SK-N-SH (cell line): Measurements from ENCODE around the gene SOX30. TPM values are rescaled to one million over a fixed set of nuclear protein-coding genes. Genes with fewer than 3 reads are reported as not detected.

ENCODE experiments used
- CTCF ChIA-PET: fragments of 300-600, 350-600 bp; formaldehyde crosslinking; extraction: SDS; loops from one replicate; lab custom pipeline; 2021; lab: Yijun Ruan, JAX
- POLR2A ChIA-PET: fragments of 350-600 bp; sonication (Branson Sonifier 250); formaldehyde crosslinking; extraction: SDS; loops from one replicate; lab custom pipeline; 2020; ENCODE audit warnings: antibody characterized with exemption, inconsistent platforms; lab: Yijun Ruan, JAX
- DNase-seq: peaks from one replicate; pipeline ENCODE4 v3.0.0; 2012
- H2AFZ ChIP-seq: fragments of 200-600 bp; sonication (generic); 2 replicates; pipeline ENCODE4 v1.8.1; 2016; ENCODE audit warnings: antibody characterized with exemption, mild to moderate bottlenecking, low read depth
- H3F3A ChIP-seq: fragments of 200-600 bp; sonication (generic); replicated peaks from 2 replicates; pipeline ENCODE3; 2016; ENCODE audit warnings: antibody characterized with exemption, mild to moderate bottlenecking; ENCODE audit not compliant: insufficient read depth
- H3K27ac ChIP-seq, 2 experiments: fragments of 200-500 bp in 1 of 2; fragments of 200-600 bp in 1 of 2; sonication (Bioruptor generic) in 1 of 2; sonication (generic), shearing (Covaris generic) in 1 of 2; 2 replicates each; pipeline versions ENCODE4 v1.5.1 to v1.6.1; 2014 to 2016; ENCODE audit warnings: low read depth in 2 of 2, inconsistent platforms in 1 of 2, low read length in 1 of 2, mild to moderate bottlenecking in 1 of 2, mixed read lengths in 1 of 2
- H3K27me3 ChIP-seq: fragments of 200-600 bp; sonication (generic), shearing (Covaris generic); 2 replicates; pipeline ENCODE4 v1.6.1; 2016; ENCODE audit warnings: mixed run types; ENCODE audit not compliant: insufficient read depth
- H3K36me3 ChIP-seq, 2 experiments: fragments of 200-500 bp in 1 of 2; fragments of 200-600 bp in 1 of 2; sonication (Bioruptor generic) in 1 of 2; sonication (generic) in 1 of 2; replicated peaks in 1 of 2; 2 replicates each; pipeline versions ENCODE3 to v1.5.1; 2014 to 2016; ENCODE audit warnings: low read length in 1 of 2, mild to moderate bottlenecking in 1 of 2; ENCODE audit not compliant: insufficient read depth in 2 of 2, control insufficient read depth in 1 of 2
- H3K4me1 ChIP-seq, 2 experiments: fragments of 200-500 bp in 1 of 2; fragments of 200-600 bp in 1 of 2; sonication (Bioruptor generic) in 1 of 2; sonication (generic), shearing (Covaris generic) in 1 of 2; 2 replicates each; pipeline versions ENCODE4 v1.5.1 to v1.6.1; 2014 to 2016; ENCODE audit warnings: low read depth in 1 of 2, low read length in 1 of 2, mixed run types in 1 of 2; ENCODE audit not compliant: insufficient read depth in 2 of 2, control insufficient read depth in 1 of 2
- H3K4me2 ChIP-seq: fragments of 200-600 bp; sonication (generic), shearing (Covaris generic); 2 replicates; pipeline ENCODE4 v1.6.1; 2017; ENCODE audit warnings: mixed run types
- H3K4me3 ChIP-seq, 2 experiments: fragments of 200-500 bp in 1 of 2; fragments of 200-600 bp in 1 of 2; sonication (Bioruptor generic) in 1 of 2; sonication (generic), shearing (Covaris generic) in 1 of 2; 2 replicates each; pipeline versions ENCODE4 v1.5.1 to v1.8.1; 2014 to 2016; ENCODE audit warnings: low read depth in 2 of 2, inconsistent platforms in 1 of 2, low read length in 1 of 2, mild to moderate bottlenecking in 1 of 2, mixed read lengths in 1 of 2, moderate library complexity in 1 of 2
- H3K79me2 ChIP-seq: fragments of 200-600 bp; sonication (generic); 2 replicates; pipeline ENCODE4 v1.8.1; 2017; ENCODE audit warnings: mild to moderate bottlenecking; ENCODE audit not compliant: insufficient read depth
- H3K9ac ChIP-seq: fragments of 200-600 bp; sonication (generic); 2 replicates; pipeline ENCODE4 v1.6.1; 2017; ENCODE audit warnings: mixed run types
- H3K9me2 ChIP-seq: fragments of 200-600 bp; sonication (generic); 2 replicates; pipeline ENCODE4 v1.6.1; 2017; ENCODE audit warnings: mixed run types
- H3K9me3 ChIP-seq: fragments of 200-600 bp; sonication (generic); 2 replicates; pipeline ENCODE4 v1.6.1; 2017; ENCODE audit warnings: mixed run types, mild to moderate bottlenecking, moderate library complexity
- H4K20me1 ChIP-seq: fragments of 200-600 bp; sonication (generic); 2 replicates; pipeline ENCODE4 v1.6.1; 2017; ENCODE audit warnings: mild to moderate bottlenecking, mixed run types; ENCODE audit not compliant: insufficient read depth
- CHD2 ChIP-seq: fragments of 150-350 bp; IDR thresholded peaks from 2 replicates; pipeline ENCODE4 v1.6.1; 2018; ENCODE audit warnings: low read length; ENCODE audit not compliant: partially characterized antibody
- EP300 ChIP-seq, 2 experiments: IDR thresholded peaks; 2 replicates each; pipeline versions ENCODE4 v1.4.0 to v1.6.1; 2012; ENCODE audit warnings: borderline replicate concordance in 1 of 2, low read depth in 1 of 2, low read length in 1 of 2
- FOSL2 ChIP-seq: IDR thresholded peaks from 2 replicates; pipeline ENCODE4 v1.4.0; 2012; ENCODE audit warnings: low read depth, mild to moderate bottlenecking, moderate library complexity, borderline replicate concordance
- FOXJ3 ChIP-seq: sonication (generic); formaldehyde crosslinking; IDR thresholded peaks from 2 replicates; pipeline ENCODE4 v1.5.1; 2020; ENCODE audit warnings: mild to moderate bottlenecking, missing genetic modification reagents
- FOXM1 ChIP-seq: IDR thresholded peaks from 2 replicates; pipeline ENCODE4 v1.4.0; 2012; ENCODE audit warnings: low read depth, mild to moderate bottlenecking
- JUND ChIP-seq: IDR thresholded peaks from 2 replicates; pipeline ENCODE4 v1.4.0; 2012
- MEF2A ChIP-seq: IDR thresholded peaks from 2 replicates; pipeline ENCODE4 v1.4.0; 2012; ENCODE audit warnings: low read depth, borderline replicate concordance
- NRF1 ChIP-seq: IDR thresholded peaks from 2 replicates; pipeline ENCODE4 v1.6.1; 2012; ENCODE audit warnings: low read depth, mild to moderate bottlenecking, low read length
- RFX5 ChIP-seq: IDR thresholded peaks from 2 replicates; pipeline ENCODE4 v1.6.1; 2012; ENCODE audit warnings: mild to moderate bottlenecking, improper control_type of control experiment, low read length
- RXRA ChIP-seq: IDR thresholded peaks from 2 replicates; pipeline ENCODE4 v1.4.0; 2012; ENCODE audit warnings: low read depth, mild to moderate bottlenecking, borderline replicate concordance
- SMC3 ChIP-seq: IDR thresholded peaks from 2 replicates; pipeline ENCODE4 v1.6.1; 2012; ENCODE audit warnings: low read depth, low read length, improper control_type of control experiment
- TAF1 ChIP-seq: IDR thresholded peaks from 2 replicates; pipeline ENCODE4 v1.6.1; 2012; ENCODE audit warnings: low read depth, mild to moderate bottlenecking, low read length, moderate library complexity, borderline replicate concordance
- TCF12 ChIP-seq: IDR thresholded peaks from 2 replicates; pipeline ENCODE4 v1.4.0; 2012
- YY1 ChIP-seq: IDR thresholded peaks from 2 replicates; pipeline ENCODE4 v1.4.0; 2012; ENCODE audit warnings: low read depth, mild to moderate bottlenecking
- WGBS: methylation state at CpG from one replicate; pipeline ENCODE4 v1.1.6; 2017; ENCODE audit warnings: low lambda C conversion rate; 5-methylcytosine and 5-hydroxymethylcytosine counted together
- polyA plus RNA-seq, 3 experiments: library from polyadenylated mRNA; depleted of rRNA; stranded (reverse); fragments of >200 nt; gene quantifications; 2 replicates each; pipeline ENCODE4 v1.2.3, GENCODE V29; 2012
- TF ChIP-seq, protein P1 (sequence below): fragments of 200-600 bp; sonication (generic); IDR thresholded peaks from 2 replicates; pipeline ENCODE4 v1.6.1; 2017; ENCODE audit warnings: antibody characterized with exemption, mild to moderate bottlenecking, moderate library complexity
- TF ChIP-seq, protein P2 (sequence below): IDR thresholded peaks from 2 replicates; pipeline ENCODE4; 2012
- TF ChIP-seq, protein P3 (sequence below): fragments of 150-350 bp; IDR thresholded peaks from 2 replicates; pipeline ENCODE4 v1.6.1; 2017; ENCODE audit warnings: antibody characterized with exemption, low read length, low read depth, borderline replicate concordance

SOX30 gene
- polyA plus RNA-seq, 1 of the 3 experiments (the other 2 are of a cell fraction): 0.13 TPM

DNA sequence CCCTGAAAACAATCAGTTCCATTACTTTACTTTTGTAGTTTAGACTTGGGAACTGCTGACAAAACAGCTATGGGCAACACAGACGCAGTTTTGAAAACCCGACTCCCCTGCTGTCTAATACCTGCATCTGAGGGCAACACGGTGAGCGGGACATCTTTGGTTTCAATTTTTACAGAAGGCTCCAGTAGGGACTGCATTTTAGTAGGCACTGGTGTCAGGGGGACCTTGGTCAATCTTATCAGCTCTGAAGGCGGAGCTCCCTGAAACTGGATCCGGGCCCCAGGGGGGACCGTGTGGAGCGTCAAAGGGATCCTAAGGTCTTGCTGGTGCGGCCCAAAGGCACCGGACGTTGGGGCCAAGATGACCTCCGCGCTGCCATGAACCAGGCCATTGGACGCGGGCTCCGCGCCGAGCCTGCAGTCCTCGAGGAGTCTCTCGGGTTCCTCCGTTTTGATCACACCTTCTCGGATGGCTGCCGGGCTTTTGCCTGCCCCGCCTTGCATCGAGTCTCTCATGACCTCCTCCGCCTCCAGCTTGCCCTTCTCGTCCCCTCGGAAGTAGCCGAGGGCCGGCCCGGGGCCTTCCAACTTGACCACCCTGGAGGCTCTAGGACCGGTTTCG is 1.1 kb downstream of the SOX30 start:
- no peak for TF ChIP-seq SMC3
- TF ChIP-seq NRF1: no peak
- TF ChIP-seq YY1: no peak
- TF ChIP-seq RFX5: no peak
- no peak for TF ChIP-seq JUND
- TF ChIP-seq FOSL2: no peak
- TF ChIP-seq, protein P1, sequence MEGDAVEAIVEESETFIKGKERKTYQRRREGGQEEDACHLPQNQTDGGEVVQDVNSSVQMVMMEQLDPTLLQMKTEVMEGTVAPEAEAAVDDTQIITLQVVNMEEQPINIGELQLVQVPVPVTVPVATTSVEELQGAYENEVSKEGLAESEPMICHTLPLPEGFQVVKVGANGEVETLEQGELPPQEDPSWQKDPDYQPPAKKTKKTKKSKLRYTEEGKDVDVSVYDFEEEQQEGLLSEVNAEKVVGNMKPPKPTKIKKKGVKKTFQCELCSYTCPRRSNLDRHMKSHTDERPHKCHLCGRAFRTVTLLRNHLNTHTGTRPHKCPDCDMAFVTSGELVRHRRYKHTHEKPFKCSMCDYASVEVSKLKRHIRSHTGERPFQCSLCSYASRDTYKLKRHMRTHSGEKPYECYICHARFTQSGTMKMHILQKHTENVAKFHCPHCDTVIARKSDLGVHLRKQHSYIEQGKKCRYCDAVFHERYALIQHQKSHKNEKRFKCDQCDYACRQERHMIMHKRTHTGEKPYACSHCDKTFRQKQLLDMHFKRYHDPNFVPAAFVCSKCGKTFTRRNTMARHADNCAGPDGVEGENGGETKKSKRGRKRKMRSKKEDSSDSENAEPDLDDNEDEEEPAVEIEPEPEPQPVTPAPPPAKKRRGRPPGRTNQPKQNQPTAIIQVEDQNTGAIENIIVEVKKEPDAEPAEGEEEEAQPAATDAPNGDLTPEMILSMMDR: no peak
- CTCF ChIA-PET: no interaction called here
- POLR2A ChIA-PET: no interaction called here
- Histone ChIP-seq H3F3A (peaks cover 13% of the 10 kb centered on the region), H4K20me1 (no peaks in the 10 kb centered on the region), H3K36me3 (no peaks in the 10 kb centered on the region), H3K9me2 (no peaks in the 10 kb centered on the region), H3K4me3 (no peak overlapping the region), H3K9me3 (no peaks in the 10 kb centered on the region), H3K27me3 (no peaks in the 10 kb centered on the region), H3K4me1 (peaks cover 0 to 5% of the 10 kb centered on the region in 2 experiments; a peak in 1 of 4 replicates), H2AFZ (no peak overlapping the region), H3K4me2 (no peak overlapping the region), H3K27ac (no peak overlapping the region), H3K79me2 (no peaks in the 10 kb centered on the region), H3K9ac (no peak overlapping the region)
- DNase-seq: no peak
- whole genome bisulfite sequencing: 94% methylated on average over 24 of the region's 33 CpGs

DNA sequence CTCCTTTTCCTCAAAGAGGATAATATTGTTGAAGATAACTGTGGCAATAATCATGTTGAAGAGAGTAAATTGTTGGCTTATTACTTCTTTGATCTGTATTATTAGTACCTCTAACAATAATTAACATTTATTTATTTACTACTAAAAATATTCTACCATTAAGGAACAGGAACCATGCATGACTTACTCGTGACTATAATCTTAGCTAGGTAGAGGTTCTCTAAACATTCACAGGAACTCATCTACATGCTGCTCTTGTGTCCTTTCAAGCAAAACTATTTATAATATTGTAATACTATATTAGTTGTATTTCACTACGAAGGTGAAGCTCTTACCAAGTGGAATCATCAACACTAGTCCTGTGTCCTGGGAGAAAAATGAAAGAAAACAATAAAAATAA is 3.1 kb downstream of the SOX30 start:
- Histone ChIP-seq H3K4me3 (no peak overlapping the region), H3K36me3 (no peaks in the 10 kb centered on the region), H3K9me2 (no peaks in the 10 kb centered on the region), H3K4me1 (peaks cover 0 to 5% of the 10 kb centered on the region in 2 experiments; a peak in 1 of 4 replicates), H3K79me2 (no peaks in the 10 kb centered on the region), H3K27ac (peak overlapping the region in 1 of 2 experiments; percentile 53; a peak in 1 of 4 replicates), H3K9me3 (no peaks in the 10 kb centered on the region), H3K27me3 (no peaks in the 10 kb centered on the region), H2AFZ (no peak overlapping the region), H3K9ac (no peak overlapping the region), H3K4me2 (no peak overlapping the region), H3F3A (peaks cover 13% of the 10 kb centered on the region), H4K20me1 (no peaks in the 10 kb centered on the region)
- WGBS: 85% methylated on average over 2 of the region's 2 CpGs
- DNase-seq: no peak
- CTCF ChIA-PET: no interaction called here
- POLR2A ChIA-PET: no interaction called here
- TF ChIP-seq FOSL2 (no peak), EP300 (IDR thresholded peaks at IDR 0.05; ENCODE audit: borderline replicate concordance in 1 of 2, low read depth in 1 of 2, low read length in 1 of 2) (no peak), FOXJ3 (CRISPR knock-in tag) (no peak), JUND (no peak), RXRA (no peak), YY1 (no peak), SMC3 (no peak), MEF2A (no peak), TAF1 (no peak), CHD2 (no peak), TCF12 (no peak), FOXM1 (no peak)
- TF ChIP-seq, protein P2, sequence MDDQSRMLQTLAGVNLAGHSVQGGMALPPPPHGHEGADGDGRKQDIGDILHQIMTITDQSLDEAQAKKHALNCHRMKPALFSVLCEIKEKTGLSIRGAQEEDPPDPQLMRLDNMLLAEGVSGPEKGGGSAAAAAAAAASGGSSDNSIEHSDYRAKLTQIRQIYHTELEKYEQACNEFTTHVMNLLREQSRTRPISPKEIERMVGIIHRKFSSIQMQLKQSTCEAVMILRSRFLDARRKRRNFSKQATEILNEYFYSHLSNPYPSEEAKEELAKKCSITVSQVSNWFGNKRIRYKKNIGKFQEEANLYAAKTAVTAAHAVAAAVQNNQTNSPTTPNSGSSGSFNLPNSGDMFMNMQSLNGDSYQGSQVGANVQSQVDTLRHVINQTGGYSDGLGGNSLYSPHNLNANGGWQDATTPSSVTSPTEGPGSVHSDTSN: no peak
- TF ChIP-seq, protein P3, sequence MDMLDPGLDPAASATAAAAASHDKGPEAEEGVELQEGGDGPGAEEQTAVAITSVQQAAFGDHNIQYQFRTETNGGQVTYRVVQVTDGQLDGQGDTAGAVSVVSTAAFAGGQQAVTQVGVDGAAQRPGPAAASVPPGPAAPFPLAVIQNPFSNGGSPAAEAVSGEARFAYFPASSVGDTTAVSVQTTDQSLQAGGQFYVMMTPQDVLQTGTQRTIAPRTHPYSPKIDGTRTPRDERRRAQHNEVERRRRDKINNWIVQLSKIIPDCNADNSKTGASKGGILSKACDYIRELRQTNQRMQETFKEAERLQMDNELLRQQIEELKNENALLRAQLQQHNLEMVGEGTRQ: no peak
- TF ChIP-seq, protein P1: no peak
